Uterus (tissue), 4 donors: ENCODE results near the gene ADAMTS12. TPM values are rescaled to one million over a fixed set of nuclear protein-coding genes. Genes with fewer than 3 reads are reported as not detected.

Experiments
- DNase-seq, 2 donors: peaks; one replicate each; pipeline ENCODE4 v3.0.0-alpha.2; 2019 to 2020
- H3K27ac ChIP-seq, 2 donors: fragments of 200-600 bp; sonication (generic); 1 replicate in 1 of 2; 2 replicates in 1 of 2; pipeline ENCODE4 v1.5.1; 2016 to 2018
- H3K27me3 ChIP-seq, 2 donors: fragments of 200-600 bp; sonication (generic); one replicate each; pipeline ENCODE4 v1.5.1; 2018 to 2019; ENCODE audit warnings: control low read depth in 1 of 2
- H3K36me3 ChIP-seq, 2 donors: fragments of 200-600 bp; sonication (generic); one replicate each; pipeline ENCODE4 v1.5.1; 2019; ENCODE audit warnings: control low read depth in 1 of 2
- H3K4me1 ChIP-seq, 2 donors: fragments of 200-600 bp; sonication (generic); one replicate each; pipeline ENCODE4 v1.5.1; 2018 to 2019; ENCODE audit warnings: control low read depth in 1 of 2
- H3K4me3 ChIP-seq, 2 donors: fragments of 200-600 bp; sonication (generic); 1 replicate in 1 of 2; 2 replicates in 1 of 2; pipeline ENCODE4 v1.5.1; 2018 to 2019; ENCODE audit warnings: mild to moderate bottlenecking in 1 of 2
- H3K9me3 ChIP-seq, 2 donors: fragments of 200-600 bp; sonication (generic); one replicate each; pipeline ENCODE4 v1.5.1; 2019; ENCODE audit warnings: control low read depth in 1 of 2
- CTCF ChIP-seq, 4 experiments: fragments of 200-600 bp in 2 of 4; fragments of 450-650 bp in 2 of 4; sonication (generic) in 2 of 4; IDR thresholded peaks; one replicate each; pipeline ENCODE4 v1.5.1; 2016 to 2019; ENCODE audit warnings: antibody characterized with exemption in 4 of 4, mild to moderate bottlenecking in 2 of 4, moderate library complexity in 1 of 4
- POLR2A ChIP-seq, 2 donors: fragments of 450-650 bp; IDR thresholded peaks; one replicate each; pipeline ENCODE4 v1.6.1; 2016; ENCODE audit warnings: antibody characterized with exemption in 2 of 2, mild to moderate bottlenecking in 1 of 2, moderate library complexity in 1 of 2
- intact Hi-C: fragments of 100-400 bp; cut with DNase I; formaldehyde crosslinking; loops from one replicate; pipeline ENCODE4 v1.15.1; 2023; ENCODE audit warnings: low total_unique reads
- total RNA-seq, 4 donors: library from RNA; depleted of rRNA in 3 of 4; stranded (reverse); fragments of >200 nt in 3 of 4; gene quantifications; one replicate each; pipeline versions ENCODE4 v1.1.0 to v1.2.4, GENCODE V29; 2014 to 2023
- donor health status: DM: yes; HTN: yes; CAD: no.

Gene ADAMTS12
- total RNA-seq, 4 donors from 2014 or later = 0.51 to 37.5 (median 15.6) TPM

GRCh38 chr5:33649549-33650482, 242.0 kb downstream of the ADAMTS12 start:
- DNase-seq = no peak
- Histone ChIP-seq H3K4me3 (no peak overlapping the region), H3K27ac (no peak overlapping the region), H3K9me3 (no peaks in the 10 kb centered on the region), H3K4me1 (no peaks in the 10 kb centered on the region), H3K27me3 (no peaks in the 10 kb centered on the region), H3K36me3 (no peaks in the 10 kb centered on the region)
- TF ChIP-seq CTCF (IDR thresholded peaks at IDR 0.05) (no peak), POLR2A (IDR thresholded peaks at IDR 0.05) (no peak)
- intact Hi-C loops = no loop called here

GRCh38 chr5:33641744-33642505, 249.9 kb downstream of the ADAMTS12 start:
- H3K4me3 ChIP-seq = no peak overlapping the region
- no peaks in the 10 kb centered on the region for H3K9me3 ChIP-seq
- no peaks in the 10 kb centered on the region for H3K36me3 ChIP-seq
- intact Hi-C loops = no loop called here
- TF ChIP-seq CTCF (IDR thresholded peaks at IDR 0.05) (no peak), POLR2A (IDR thresholded peaks at IDR 0.05) (no peak)
- no peaks in the 10 kb centered on the region for H3K27me3 ChIP-seq
- no peaks in the 10 kb centered on the region for H3K4me1 ChIP-seq
- no peak overlapping the region for H3K27ac ChIP-seq
- no peak for DNase-seq

- Histone ChIP-seq H3K9me3 (no peaks in the 10 kb centered on the region), H3K4me3 (no peak overlapping the region), H3K27me3 (no peaks in the 10 kb centered on the region), H3K36me3 (no peaks in the 10 kb centered on the region), H3K4me1 (no peaks in the 10 kb centered on the region), H3K27ac (no peak overlapping the region)
- intact Hi-C loops = no loop called here
- TF ChIP-seq CTCF (IDR thresholded peaks at IDR 0.05) (no peak), POLR2A (IDR thresholded peaks at IDR 0.05) (no peak)
- DNase-seq = no peak
These were observed 252.3 kb downstream of the ADAMTS12 start for GRCh38 chr5:33639474-33639873.

- no peaks in the 10 kb centered on the region for H3K9me3 ChIP-seq
- no peak for DNase-seq
- TF ChIP-seq CTCF (IDR thresholded peaks at IDR 0.05) = no peak
- no peak for TF ChIP-seq POLR2A (IDR thresholded peaks at IDR 0.05)
- H3K27ac ChIP-seq = no peak overlapping the region
- no peak overlapping the region for H3K4me3 ChIP-seq
- H3K27me3 ChIP-seq = no peaks in the 10 kb centered on the region
- H3K4me1 ChIP-seq = no peaks in the 10 kb centered on the region
- intact Hi-C loops = no loop called here
- no peaks in the 10 kb centered on the region for H3K36me3 ChIP-seq
These were observed 254.8 kb downstream of the ADAMTS12 start for GRCh38 chr5:33637011-33637410.

GRCh38 chr5:33635582-33635981, 256.2 kb downstream of the ADAMTS12 start:
- no peak overlapping the region for H3K4me3 ChIP-seq
- H3K27ac ChIP-seq = no peak overlapping the region
- H3K4me1 ChIP-seq = no peaks in the 10 kb centered on the region
- no peak for TF ChIP-seq POLR2A (IDR thresholded peaks at IDR 0.05)
- TF ChIP-seq CTCF (IDR thresholded peaks at IDR 0.05) = no peak
- no peak for DNase-seq
- no peaks in the 10 kb centered on the region for H3K9me3 ChIP-seq
- intact Hi-C loops = no loop called here
- no peaks in the 10 kb centered on the region for H3K36me3 ChIP-seq
- H3K27me3 ChIP-seq = no peaks in the 10 kb centered on the region
